Stimulated activated CD8-positive, alpha-beta memory T cell treated with anti-CD3 and anti-CD28 coated beads, Interleukin-12 subunit alpha, Interleukin-12 subunit beta, amount 100 ng/mL, for 1 hour (primary cell): ENCODE measurements around the gene IFITM5.
A peak's percentile ranks its signal among the peaks of the same experiment; 100 is the strongest.

Experiments
- DNase-seq: peaks from one replicate; pipeline ENCODE4 v3.0.0-alpha.2; 2020; ENCODE audit warnings: low read depth

IFITM5 gene

DNA sequence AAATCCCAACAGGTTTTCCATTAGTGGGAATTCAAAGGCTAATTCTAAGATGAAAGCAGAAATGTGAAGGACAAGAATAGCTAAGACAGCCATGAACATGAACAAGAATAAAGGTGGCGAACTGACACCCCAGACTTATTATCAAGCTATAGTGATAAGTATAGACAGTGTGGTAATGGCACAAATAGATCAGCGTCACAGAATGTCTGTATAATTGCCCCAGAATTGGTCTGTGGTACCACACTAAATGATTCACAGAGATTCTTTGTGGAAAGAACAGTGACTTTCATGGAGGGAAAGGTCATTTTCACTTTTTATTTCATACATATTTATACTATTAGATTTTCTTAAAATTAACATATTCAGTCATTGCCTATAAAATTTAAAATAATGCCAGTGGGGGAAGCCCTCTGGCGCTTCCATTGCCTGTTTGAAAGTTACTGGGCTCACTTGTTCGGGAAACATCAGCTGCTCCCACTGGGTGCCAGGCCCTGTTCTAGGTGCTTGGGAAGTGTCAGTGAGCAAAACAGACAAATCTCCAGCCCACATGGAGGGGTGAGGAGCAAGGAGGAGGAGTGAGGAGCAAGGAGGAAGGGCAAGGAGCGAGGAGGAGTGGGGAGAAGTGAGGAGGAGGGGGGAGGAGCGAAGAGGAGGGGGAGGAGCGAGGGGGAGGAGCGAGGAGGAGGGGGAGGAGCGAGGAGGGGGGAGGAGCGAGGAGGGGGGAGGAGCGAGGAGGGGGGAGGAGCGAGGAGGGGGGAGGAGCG lies 32.5 kb downstream of the IFITM5 start:
- no peak for DNase-seq

DNA sequence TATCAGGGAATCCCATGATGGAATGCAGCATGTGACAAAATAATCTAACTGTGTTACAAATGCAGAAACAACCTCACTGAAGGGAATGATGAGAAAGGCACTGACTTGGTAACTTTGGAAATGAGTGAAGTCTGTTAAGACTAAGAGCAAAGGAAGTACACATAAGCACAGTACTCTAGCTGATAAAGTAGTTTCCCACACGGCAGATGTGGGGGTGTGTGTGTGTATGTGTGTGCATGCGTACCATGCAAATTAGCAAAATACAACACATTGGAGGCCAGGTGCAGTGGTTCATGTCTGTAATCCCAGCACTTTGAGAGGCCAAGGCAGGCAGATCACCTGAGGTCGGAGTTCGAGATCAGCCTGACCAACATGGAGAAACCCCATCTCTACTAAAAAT lies 37.7 kb downstream of the IFITM5 start:
- no peak for DNase-seq

DNA sequence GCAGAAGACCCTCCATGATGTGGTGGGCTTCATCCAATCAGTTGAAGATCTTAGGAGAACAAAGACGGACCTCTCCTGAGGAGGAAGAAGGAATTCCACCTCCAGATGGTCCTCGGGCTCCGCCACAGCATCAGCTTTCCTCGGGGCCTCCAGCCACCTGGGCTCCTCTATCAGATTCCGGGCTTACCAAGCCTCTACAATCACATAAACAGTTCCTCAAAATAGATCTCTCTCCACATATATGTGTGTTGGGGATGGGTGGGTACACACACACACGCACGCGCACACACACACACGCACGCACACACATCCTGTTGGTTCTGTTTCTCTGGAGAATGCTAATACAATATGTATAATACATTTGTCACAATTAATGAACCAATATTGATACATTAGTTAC lies 39.9 kb downstream of the IFITM5 start:
- DNase-seq: no peak

DNA sequence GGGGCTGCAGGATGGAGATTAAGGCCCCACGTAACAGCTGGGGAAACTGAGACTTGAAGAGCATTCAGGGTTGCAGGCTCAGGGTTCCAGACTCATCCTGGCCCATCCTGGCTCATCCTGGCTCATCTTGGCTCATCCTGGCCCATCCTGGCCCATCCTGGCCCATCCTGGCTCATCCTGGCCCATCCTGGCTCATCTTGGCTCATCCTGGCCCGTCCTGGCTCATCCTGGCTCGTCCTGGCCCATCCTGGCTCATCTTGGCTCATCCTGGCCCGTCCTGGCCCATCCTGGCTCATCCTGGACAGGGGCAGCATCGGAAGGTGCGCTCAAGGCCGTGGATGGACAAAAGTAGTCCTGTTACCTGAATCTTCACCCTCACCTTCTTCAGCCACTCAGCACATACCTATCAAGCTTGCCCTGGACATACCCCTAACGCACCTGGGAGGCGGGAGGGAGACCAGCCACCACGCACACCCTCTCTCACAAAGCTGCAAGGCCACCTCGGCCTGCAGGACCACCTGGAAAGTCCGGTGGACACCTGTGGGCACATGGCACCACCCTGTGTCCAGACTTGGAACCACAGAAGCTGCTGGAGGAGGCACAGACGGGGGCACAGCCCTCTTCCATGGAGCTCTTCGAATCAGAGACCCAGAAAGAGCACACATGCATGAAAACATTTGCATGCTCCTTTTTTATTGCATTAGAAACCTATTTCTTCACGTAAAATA lies 41.4 kb downstream of the IFITM5 start:
- no peak for DNase-seq

DNA sequence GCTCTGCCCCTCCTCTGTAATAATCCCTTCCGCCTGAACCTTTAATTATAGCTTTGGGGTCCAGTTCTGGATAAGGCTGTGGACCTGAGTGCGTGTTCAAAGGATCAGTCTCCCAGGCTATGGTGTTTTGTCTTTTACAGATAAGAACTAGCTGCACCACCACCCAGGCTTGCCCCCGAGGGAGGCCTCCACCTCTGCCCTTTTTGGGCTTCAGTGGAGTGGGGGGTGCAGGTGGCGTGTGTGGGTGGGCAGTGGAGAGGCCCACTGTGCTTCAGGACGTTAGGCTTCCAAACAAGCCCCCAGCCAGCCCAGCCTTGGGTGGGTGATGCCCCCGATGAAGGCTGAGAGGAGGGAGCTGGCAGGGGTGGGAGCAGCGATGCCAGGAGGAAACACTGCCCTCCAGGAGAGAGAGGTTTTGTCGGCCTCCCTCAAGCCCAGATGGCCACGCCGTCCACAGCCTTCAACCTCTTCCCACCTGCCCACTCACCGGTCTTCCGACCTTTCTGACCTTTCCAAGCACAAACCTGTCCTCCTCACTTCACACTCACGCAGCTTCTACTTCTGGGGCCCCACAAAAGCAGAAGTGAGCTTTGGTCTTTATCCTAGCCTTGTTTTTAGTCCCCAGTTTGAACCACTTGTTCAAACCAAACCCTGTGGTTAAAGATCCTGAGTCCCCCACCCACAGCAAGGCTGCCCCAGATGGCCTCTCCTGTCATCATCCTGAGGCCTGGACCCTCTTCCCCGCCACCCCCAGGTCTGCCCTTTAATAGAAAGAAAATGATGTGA lies 42.2 kb downstream of the IFITM5 start:
- DNase-seq: no peak

DNA sequence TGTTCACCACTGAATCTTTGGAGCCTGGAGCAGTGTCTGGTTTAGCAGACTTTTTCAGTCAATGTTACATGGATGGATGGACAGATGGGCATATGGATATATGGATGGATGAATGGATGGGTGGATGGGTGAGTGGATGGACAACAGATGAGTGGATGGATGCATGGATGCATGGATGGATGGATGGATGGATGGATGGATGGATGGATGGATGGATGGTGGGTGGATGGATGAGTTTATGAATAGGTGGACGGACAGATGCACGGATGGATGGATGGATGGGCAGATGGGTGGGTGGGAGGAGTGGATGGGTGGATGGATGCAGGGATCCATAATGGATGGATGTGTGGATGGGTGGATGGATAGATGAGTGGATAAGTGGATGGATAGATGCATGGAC lies 43.5 kb downstream of the IFITM5 start:
- no peak for DNase-seq

DNA sequence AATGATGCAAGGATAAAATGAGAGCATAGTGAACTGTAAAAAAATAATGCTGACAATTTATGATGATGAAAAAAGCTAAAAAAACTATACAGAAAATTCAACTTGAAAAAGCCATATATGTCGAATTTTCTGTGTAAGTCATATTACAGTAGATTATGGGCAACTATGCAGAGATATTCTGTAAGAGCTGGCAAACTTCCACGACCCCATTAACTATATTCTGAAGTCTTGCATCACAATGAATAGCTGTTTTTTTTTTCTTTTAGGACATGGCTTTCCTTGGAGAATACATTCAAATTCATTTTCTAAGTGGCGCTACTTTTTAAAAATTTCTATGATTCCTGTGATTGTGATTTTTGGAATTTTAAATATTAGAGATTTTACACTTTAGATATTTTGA lies 44.1 kb downstream of the IFITM5 start:
- no peak for DNase-seq

DNA sequence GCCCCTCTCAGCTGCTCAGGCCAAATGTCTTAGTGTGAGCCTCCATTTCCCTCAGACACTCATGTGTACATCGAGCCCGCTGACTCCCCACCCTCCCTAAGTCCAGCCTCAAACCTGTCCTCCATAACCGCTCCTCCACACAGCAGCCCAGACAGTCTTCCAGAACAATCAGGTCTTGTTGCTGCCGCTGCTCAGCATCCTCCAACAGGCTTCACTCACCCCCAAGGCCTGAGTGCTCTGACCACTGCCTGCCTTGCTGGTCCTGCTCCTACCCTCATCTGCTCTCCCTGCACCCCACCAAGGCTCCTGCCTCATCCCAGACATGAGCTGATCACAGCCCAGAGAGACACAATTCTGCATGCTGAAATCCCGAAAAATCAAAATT lies 45.4 kb downstream of the IFITM5 start:
- no peak for DNase-seq

DNA sequence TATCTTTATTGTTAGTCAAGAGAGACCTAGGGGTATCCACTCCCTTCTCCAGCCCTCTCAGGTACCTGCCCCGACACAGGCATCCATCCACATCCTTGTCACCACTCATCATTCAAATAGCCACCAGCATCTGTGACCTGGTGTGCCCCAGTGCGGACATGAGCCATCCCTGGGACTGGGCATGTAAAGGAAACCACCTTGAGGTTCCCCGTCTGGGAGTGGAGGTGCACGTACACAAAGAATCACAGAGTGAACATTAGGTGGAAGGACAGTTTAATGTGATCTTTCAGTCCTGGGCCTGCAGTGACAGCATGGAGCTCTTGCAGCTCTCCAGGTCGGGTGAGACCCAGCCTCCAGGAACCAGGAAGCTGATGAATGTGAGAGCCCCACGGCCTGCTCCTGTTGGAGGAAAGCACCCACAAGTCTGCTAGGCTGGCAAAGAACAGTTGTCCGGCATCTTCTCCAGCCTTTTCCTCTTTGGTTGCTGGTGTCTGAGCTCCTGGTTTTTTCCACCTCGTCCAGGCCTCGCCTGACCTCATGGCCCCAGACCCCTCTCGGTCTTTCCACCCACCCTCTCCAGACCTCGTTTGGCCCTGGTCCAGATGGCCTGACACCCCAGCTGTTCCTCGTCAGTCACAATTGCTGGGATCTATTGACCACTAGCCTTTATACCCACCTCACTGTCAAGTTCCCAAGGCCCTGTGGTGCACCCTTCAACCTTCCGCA lies 46.0 kb downstream of the IFITM5 start:
- DNase-seq: no peak

DNA sequence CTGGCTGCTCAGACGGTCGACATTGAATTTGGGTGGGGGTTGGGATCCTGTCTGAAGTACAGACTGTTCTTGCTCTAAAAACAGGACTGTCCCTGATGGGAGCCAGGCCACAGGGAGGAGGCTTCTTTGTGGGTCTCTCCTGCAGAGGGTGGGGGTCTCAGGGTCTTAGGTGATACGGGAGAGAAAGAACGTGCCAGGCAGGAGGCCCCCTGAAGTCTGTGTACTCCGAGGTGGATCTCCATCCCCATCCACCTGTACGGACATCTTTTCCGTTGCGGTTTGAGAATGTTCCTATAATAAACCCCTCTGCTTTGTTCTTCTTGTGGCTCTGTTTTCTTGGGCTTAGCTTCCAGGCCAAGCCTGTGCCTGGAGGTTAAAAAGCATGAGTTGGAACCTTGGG lies 46.7 kb downstream of the IFITM5 start:
- no peak for DNase-seq

DNA sequence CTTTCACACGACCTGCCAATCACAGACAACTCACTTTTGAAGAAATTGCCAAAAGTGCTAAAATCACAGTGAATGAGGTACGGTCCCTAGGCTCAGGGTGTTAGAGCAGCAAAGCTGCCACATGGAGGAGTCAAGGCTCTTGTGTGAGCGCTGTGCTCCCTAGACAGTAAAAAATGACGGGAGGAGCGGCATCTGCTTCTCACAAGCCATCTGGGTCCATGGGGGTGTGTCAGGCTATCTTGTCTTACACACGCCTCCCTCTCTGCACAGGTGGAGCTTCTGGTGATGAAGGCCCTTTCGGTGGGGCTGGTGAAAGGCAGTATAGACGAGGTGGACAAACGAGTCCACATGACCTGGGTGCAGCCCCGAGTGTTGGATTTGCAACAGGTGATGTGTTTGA lies 47.8 kb downstream of the IFITM5 start:
- no peak for DNase-seq

DNA sequence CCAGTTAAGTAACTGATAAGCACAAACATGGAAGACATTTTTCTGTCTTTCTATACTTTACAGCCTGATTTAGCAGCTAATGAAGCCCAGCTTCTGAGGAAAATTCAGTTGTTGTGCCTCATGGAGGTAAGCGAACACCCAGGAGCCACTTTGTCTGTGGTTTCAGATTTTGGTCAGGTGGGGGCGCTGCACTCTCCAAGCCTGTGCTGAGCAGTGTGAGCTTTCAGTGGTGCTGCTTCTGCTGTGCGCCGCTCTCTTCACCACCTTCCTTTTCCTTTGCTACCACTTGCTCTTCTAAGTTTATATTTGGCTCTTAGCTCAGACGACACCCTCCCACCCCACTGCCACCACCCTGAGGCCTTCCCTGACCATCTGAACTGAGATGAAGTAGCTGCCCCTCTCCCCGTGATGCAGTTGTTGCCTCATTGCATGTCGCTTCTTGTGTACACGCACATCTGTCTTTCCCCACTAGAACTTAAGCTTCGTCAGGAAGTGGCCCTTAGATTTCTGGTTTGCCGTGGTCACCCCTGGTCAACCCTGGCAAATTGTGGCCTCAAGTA lies 48.5 kb downstream of the IFITM5 start:
- peak; percentile 74 for DNase-seq

DNA sequence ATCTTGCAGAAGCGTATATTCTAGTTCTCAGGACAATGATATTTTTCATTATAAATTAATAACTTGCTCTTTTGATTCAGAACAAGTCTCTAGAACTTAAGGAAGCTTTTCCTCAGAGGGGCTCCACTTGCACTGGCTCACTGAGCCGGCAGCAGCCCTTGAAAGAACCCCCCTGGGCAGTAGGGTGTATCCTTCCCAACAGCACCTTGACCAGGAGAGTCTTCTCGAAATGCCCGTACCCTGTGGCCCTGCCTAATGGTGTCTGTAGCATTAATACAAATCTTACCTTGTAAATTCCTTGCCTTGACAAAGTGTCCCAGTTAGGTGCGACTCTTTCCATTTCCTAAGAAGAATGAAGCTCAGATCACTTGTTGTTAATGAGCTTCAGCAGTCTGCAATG lies 49.1 kb downstream of the IFITM5 start:
- no peak for DNase-seq

DNA sequence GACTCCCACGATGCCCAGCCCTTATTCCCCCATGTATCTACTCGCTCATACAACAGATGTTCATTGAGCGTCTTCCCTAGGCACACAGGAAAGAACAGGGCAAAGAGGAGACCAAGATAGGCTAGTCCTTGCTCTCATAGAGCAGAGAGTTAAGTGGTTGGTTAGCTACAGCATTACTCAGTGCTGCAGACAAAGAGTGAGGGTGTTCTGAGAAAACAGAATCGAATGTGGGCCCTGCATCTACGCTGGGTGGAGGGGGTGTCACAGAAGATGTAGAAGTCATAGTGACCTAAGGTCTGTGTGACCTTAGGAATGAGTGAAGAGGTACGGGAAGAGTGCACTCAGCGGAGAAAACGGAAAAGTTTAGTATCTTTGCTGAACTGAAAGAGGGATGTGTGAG lies 50.3 kb downstream of the IFITM5 start:
- DNase-seq: no peak
